H1 (cell line): ENCODE measurements around the gene ARHGAP26. TPM values are rescaled to one million over a fixed set of nuclear protein-coding genes. Genes with fewer than 3 reads are reported as not detected.

ENCODE experiments used
- BACH1 ChIP-seq: IDR thresholded peaks from 2 replicates; pipeline ENCODE4 v1.6.1; 2012; ENCODE audit warnings: low read length, improper control_type of control experiment
- RBBP5 ChIP-seq: IDR thresholded peaks from 2 replicates; pipeline ENCODE4 v1.7.1; 2012; ENCODE audit warnings: low read depth, mild to moderate bottlenecking, inconsistent platforms, low read length, moderate library complexity, borderline replicate concordance
- RXRA ChIP-seq: IDR thresholded peaks from 2 replicates; pipeline ENCODE4 v1.6.1; 2011; ENCODE audit warnings: low read depth, mild to moderate bottlenecking, low read length, moderate library complexity; ENCODE audit not compliant: insufficient read depth
- SIN3A ChIP-seq, 2 experiments: IDR thresholded peaks in 1 of 2; conservative IDR thresholded peaks in 1 of 2; 2 replicates each; pipeline ENCODE4 v1.6.1; 2011 to 2012; ENCODE audit warnings: low read length in 2 of 2, improper control_type of control experiment in 1 of 2, low read depth in 1 of 2, mild to moderate bottlenecking in 1 of 2
- TAF1 ChIP-seq: IDR thresholded peaks from 2 replicates; pipeline ENCODE4 v1.6.1; 2011; ENCODE audit warnings: mild to moderate bottlenecking, low read depth, low read length
- TEAD4 ChIP-seq: IDR thresholded peaks from 2 replicates; pipeline ENCODE4 v1.6.1; 2012; ENCODE audit warnings: low read depth, low read length, inconsistent platforms, mixed read lengths
- polyA plus RNA-seq, 7 experiments: library from polyadenylated mRNA; depleted of rRNA in 3 of 7; stranded (reverse) in 5 of 7; unstranded in 2 of 7; fragments of >200 nt in 5 of 7; fragments of 200-250 nt in 2 of 7; gene quantifications; 1 replicate in 5 of 7; 2 replicates in 1 of 7; 4 replicates in 1 of 7; pipeline versions ENCODE4 v1.2.1 to v1.2.3, GENCODE V29; 2011 to 2013; ENCODE audit warnings: missing spikeins in 2 of 7, mixed read lengths in 2 of 7
- total RNA-seq: library from RNA; stranded (reverse); fragmentation: NEBNext Ultra II Directional; extraction: Animal tissue kit (Norgen Biotek cat#: 25700); gene quantifications from 2 replicates; pipeline ENCODE4 v1.2.1, GENCODE V29; 2021

Gene ARHGAP26
- total and polyA plus RNA-seq, 2 of the 8 experiments (the other 6 are each of a cell fraction or from before 2014, with no cell fraction given), result 7.1 to 24.8 TPM

DNA sequence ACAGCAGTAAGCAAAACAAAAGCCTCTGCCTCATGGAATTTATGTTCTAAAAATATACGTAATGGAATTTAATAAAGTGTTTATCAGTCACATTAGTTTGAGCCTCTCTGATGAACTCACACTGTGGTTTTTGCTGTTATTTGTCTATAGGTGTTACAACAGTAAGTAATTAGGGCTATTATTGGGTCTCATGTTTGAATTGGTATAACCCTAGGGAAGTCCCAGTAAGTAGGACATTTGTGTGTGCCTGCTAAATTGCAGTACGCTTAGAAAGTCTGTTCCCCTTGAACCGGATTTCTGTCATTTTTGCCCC is 435.7 kb downstream of the ARHGAP26 start (continued):
- TF ChIP-seq RXRA, result no peak
- TF ChIP-seq TAF1, result no peak
- TF ChIP-seq SIN3A (conservative IDR thresholded peaks at IDR 0.05 in 1 of 2, IDR thresholded peaks at IDR 0.05 in 1 of 2; ENCODE audit: low read depth in 1 of 2, low read length in 2 of 2), result no peak
- no peak for TF ChIP-seq BACH1
- no peak for TF ChIP-seq RBBP5
- TF ChIP-seq TEAD4, result no peak
